Endodermal cell (in vitro differentiated cells): Measurements from ENCODE around the gene CSNK1A1L. TPM values are rescaled to one million over a fixed set of nuclear protein-coding genes. Genes with fewer than 3 reads are reported as not detected.

Experiments
- DNase-seq: peaks from one replicate; pipeline ENCODE4 v3.0.0-alpha.2; 2017
- H3K27ac ChIP-seq: 2 replicates; pipeline ENCODE4 v1.5.1; 2013; ENCODE audit warnings: mild to moderate bottlenecking, low read depth, low read length, moderate library complexity
- H3K27me3 ChIP-seq: 2 replicates; pipeline ENCODE4 v1.6.1; 2013; ENCODE audit warnings: mild to moderate bottlenecking, low read length, moderate library complexity; ENCODE audit not compliant: insufficient read depth, control insufficient read depth, poor library complexity, severe bottlenecking
- H3K36me3 ChIP-seq: 2 replicates; pipeline ENCODE4 v1.7.0; 2013; ENCODE audit warnings: mild to moderate bottlenecking, low read length, moderate library complexity; ENCODE audit not compliant: control insufficient read depth, insufficient read depth
- H3K4me1 ChIP-seq: one replicate; pipeline ENCODE4 v1.7.0; 2013; ENCODE audit warnings: low read length; ENCODE audit not compliant: control insufficient read depth, insufficient read depth
- H3K4me3 ChIP-seq: 2 replicates; pipeline ENCODE4 v1.5.1; 2013; ENCODE audit warnings: mild to moderate bottlenecking, low read length, moderate library complexity
- H3K9ac ChIP-seq: 2 replicates; pipeline ENCODE4 v1.6.1; 2013; ENCODE audit warnings: mild to moderate bottlenecking, low read length, moderate library complexity; ENCODE audit not compliant: poor library complexity, severe bottlenecking; ENCODE audit errors: extremely low read depth
- H3K9me3 ChIP-seq: 2 replicates; pipeline ENCODE4 v1.6.1; 2013; ENCODE audit warnings: mild to moderate bottlenecking, low read length, moderate library complexity; ENCODE audit not compliant: control insufficient read depth
- H3K27ac Mint-ChIP-seq: 2 replicates; pipeline ENCODE4 v1.8.0; 2020; ENCODE audit warnings: mixed read lengths
- H3K27me3 Mint-ChIP-seq: 2 replicates; pipeline ENCODE4 v1.8.0; 2021; ENCODE audit warnings: mild to moderate bottlenecking, mixed read lengths; ENCODE audit not compliant: insufficient read depth
- H3K36me3 Mint-ChIP-seq: 2 replicates; pipeline ENCODE4 v1.8.0; 2020; ENCODE audit warnings: low read depth, mixed read lengths
- H3K4me1 Mint-ChIP-seq: 2 replicates; pipeline ENCODE4 v1.8.0; 2020; ENCODE audit warnings: mixed read lengths
- H3K4me3 Mint-ChIP-seq: 2 replicates; pipeline ENCODE4 v1.8.0; 2020; ENCODE audit warnings: mild to moderate bottlenecking, moderate library complexity, mixed read lengths
- H3K9me3 Mint-ChIP-seq: 2 replicates; pipeline ENCODE4 v1.8.0; 2020; ENCODE audit warnings: mild to moderate bottlenecking, mixed read lengths
- WGBS, 2 experiments: methylation state at CpG; one replicate each; pipeline versions ENCODE4 v1.1.5 to v1.1.7; 2013; ENCODE audit warnings: missing lambda C conversion rate in 2 of 2, mixed read lengths in 1 of 2; ENCODE audit not compliant: insufficient coverage in 1 of 2, insufficient read length in 1 of 2; 5-methylcytosine and 5-hydroxymethylcytosine counted together
- total RNA-seq, 2 donors: library from RNA; stranded (reverse); fragmentation: NEBNext Ultra II Directional in 1 of 2; extraction: Animal tissue kit (Norgen Biotek cat#: 25700) in 1 of 2; gene quantifications; 2 replicates in 1 of 2; 3 replicates in 1 of 2; pipeline ENCODE4 v1.2.1, GENCODE V29; 2021
- TF ChIP-seq, protein P1 (sequence below): fragments of 200-600 bp; sonication (generic); conservative IDR thresholded peaks from 2 replicates; pipeline ENCODE4 v1.5.0; 2021; ENCODE audit warnings: antibody characterized with exemption, mild to moderate bottlenecking

The CSNK1A1L gene
- total RNA-seq, 2 donors from 2014 or later: not detected

DNA sequence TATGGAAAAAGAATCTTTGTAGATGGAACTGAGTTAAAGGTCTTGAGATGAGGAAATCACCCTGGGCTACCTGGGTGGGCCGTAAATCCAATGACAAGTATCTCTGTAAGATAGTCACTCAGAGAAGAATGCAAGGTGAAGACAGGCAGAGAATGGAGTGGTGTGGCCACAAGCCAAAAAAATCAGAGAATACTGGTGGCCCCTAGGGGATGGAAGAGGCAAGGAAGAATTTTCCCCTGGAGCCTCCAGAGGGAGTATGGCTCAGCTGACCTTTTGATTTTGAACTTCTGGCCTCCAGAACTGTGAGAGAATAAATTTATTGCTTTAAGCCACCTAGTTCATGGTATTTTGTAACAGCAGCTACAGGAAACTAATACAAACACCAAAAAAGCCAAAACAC lies 32.7 kb upstream of the CSNK1A1L start:
- no peak overlapping the region for H3K27ac Mint-ChIP-seq
- H3K27me3 ChIP-seq: no peaks in the 10 kb centered on the region
- no peak overlapping the region for H3K27ac ChIP-seq
- H3K27me3 Mint-ChIP-seq: no peaks in the 10 kb centered on the region
- no peaks in the 10 kb centered on the region for H3K4me1 ChIP-seq
- H3K9me3 ChIP-seq: no peaks in the 10 kb centered on the region
- WGBS, 2 experiments: 83 to 95% methylated on average over 1 of the region's 1 CpG
- no peaks in the 10 kb centered on the region for H3K36me3 ChIP-seq
- H3K4me3 ChIP-seq: no peak overlapping the region
- H3K9me3 Mint-ChIP-seq: peaks cover 3% of the 10 kb centered on the region
- H3K4me1 Mint-ChIP-seq: peaks cover 8% of the 10 kb centered on the region
- no peaks in the 10 kb centered on the region for H3K36me3 Mint-ChIP-seq
- DNase-seq: peak; percentile 56
- no peak overlapping the region for H3K9ac ChIP-seq
- no peak overlapping the region for H3K4me3 Mint-ChIP-seq
- TF ChIP-seq, protein P1, sequence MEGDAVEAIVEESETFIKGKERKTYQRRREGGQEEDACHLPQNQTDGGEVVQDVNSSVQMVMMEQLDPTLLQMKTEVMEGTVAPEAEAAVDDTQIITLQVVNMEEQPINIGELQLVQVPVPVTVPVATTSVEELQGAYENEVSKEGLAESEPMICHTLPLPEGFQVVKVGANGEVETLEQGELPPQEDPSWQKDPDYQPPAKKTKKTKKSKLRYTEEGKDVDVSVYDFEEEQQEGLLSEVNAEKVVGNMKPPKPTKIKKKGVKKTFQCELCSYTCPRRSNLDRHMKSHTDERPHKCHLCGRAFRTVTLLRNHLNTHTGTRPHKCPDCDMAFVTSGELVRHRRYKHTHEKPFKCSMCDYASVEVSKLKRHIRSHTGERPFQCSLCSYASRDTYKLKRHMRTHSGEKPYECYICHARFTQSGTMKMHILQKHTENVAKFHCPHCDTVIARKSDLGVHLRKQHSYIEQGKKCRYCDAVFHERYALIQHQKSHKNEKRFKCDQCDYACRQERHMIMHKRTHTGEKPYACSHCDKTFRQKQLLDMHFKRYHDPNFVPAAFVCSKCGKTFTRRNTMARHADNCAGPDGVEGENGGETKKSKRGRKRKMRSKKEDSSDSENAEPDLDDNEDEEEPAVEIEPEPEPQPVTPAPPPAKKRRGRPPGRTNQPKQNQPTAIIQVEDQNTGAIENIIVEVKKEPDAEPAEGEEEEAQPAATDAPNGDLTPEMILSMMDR: peak; percentile 77

GRCh38 chr13:37136633-37137032 lies 31.2 kb upstream of the CSNK1A1L start:
- Histone ChIP-seq H3K9me3 (no peaks in the 10 kb centered on the region), H3K4me1 (no peaks in the 10 kb centered on the region), H3K27ac (no peak overlapping the region), H3K27me3 (no peaks in the 10 kb centered on the region), H3K9ac (no peak overlapping the region), H3K4me3 (no peak overlapping the region), H3K36me3 (no peaks in the 10 kb centered on the region)
- no peak overlapping the region for H3K27ac Mint-ChIP-seq
- peaks cover 3% of the 10 kb centered on the region for H3K9me3 Mint-ChIP-seq
- no peak overlapping the region for H3K4me3 Mint-ChIP-seq
- TF ChIP-seq, protein P1: no peak
- DNase-seq: no peak
- peaks cover 8% of the 10 kb centered on the region for H3K4me1 Mint-ChIP-seq
- H3K36me3 Mint-ChIP-seq: no peaks in the 10 kb centered on the region
- no peaks in the 10 kb centered on the region for H3K27me3 Mint-ChIP-seq
- WGBS, 2 experiments: 98 to 100% methylated on average over 2 of the region's 2 CpGs

DNA sequence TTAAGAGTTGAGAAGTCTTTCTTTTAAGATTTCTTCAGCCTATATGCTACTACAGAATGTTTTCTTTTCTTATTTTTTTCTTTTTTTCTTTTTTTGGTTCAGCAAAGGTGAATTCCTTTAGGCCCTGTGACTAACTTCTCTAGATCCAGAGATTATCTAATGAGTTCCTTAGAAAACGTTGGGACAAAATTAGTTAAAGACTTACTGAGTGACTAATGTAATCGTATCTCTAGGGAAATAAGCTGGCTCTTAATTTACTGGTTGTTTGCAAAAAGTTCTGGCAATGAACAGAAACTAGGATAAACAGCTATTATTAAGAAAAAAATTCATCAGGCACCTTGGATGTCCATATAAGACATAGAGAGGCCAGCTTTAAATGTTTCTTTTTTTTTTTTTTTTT lies 30.7 kb upstream of the CSNK1A1L start:
- H3K4me1 ChIP-seq: no peaks in the 10 kb centered on the region
- H3K36me3 Mint-ChIP-seq: no peaks in the 10 kb centered on the region
- H3K27ac ChIP-seq: no peak overlapping the region
- no peak for DNase-seq
- no peaks in the 10 kb centered on the region for H3K27me3 ChIP-seq
- H3K27ac Mint-ChIP-seq: no peak overlapping the region
- H3K9me3 ChIP-seq: no peaks in the 10 kb centered on the region
- no peaks in the 10 kb centered on the region for H3K27me3 Mint-ChIP-seq
- no peak overlapping the region for H3K9ac ChIP-seq
- 78 to 93% methylated on average over 1 to 2 of the region's 2 CpGs for WGBS, 2 experiments
- no peak overlapping the region for H3K4me3 ChIP-seq
- no peak overlapping the region for H3K4me3 Mint-ChIP-seq
- H3K36me3 ChIP-seq: no peaks in the 10 kb centered on the region
- peaks cover 3% of the 10 kb centered on the region for H3K9me3 Mint-ChIP-seq
- TF ChIP-seq, protein P1: no peak
- peaks cover 8% of the 10 kb centered on the region for H3K4me1 Mint-ChIP-seq
